ENCODE data around the gene ATP2B2.

GRCh38 chr3:10379161-10379560, 126.2 kb downstream of the ATP2B2 start:
- no peak for TF ChIP-seq CTCF (IDR thresholded peaks at IDR 0.05)
- TF ChIP-seq POLR2A (IDR thresholded peaks at IDR 0.05): no peak
